HepG2 (cell line): ENCODE measurements around the gene UTS2R. TPM values are rescaled to one million over a fixed set of nuclear protein-coding genes. Genes with fewer than 3 reads are reported as not detected.
A peak's percentile ranks its signal among the peaks of the same experiment; 100 is the strongest.

ENCODE experiments used
- ATF5 ChIP-seq: sonication (generic); formaldehyde crosslinking; IDR thresholded peaks from 2 replicates; pipeline ENCODE4 v1.4.0; 2020; ENCODE audit warnings: mild to moderate bottlenecking, low read depth, missing genetic modification reagents
- CENPT ChIP-seq: sonication (generic); formaldehyde crosslinking; IDR thresholded peaks from 2 replicates; pipeline ENCODE4 v1.8.0; 2022; ENCODE audit warnings: low read depth, mild to moderate bottlenecking, moderate library complexity, missing genetic modification reagents
- EP300 ChIP-seq, 3 experiments: sonication (generic) in 1 of 3; formaldehyde crosslinking in 1 of 3; IDR thresholded peaks; 2 replicates each; pipeline versions ENCODE4 v1.5.1 to v1.6.1; 2011 to 2020; ENCODE audit warnings: low read depth in 2 of 3, low read length in 2 of 3, borderline replicate concordance in 1 of 3, improper control_type of control experiment in 1 of 3, mild to moderate bottlenecking in 1 of 3, missing genetic modification reagents in 1 of 3, moderate library complexity in 1 of 3
- FOXK2 ChIP-seq: fragments of 450-650 bp; IDR thresholded peaks from 2 replicates; pipeline ENCODE4 v1.6.1; 2016
- GATAD1 ChIP-seq: IDR thresholded peaks from 2 replicates; pipeline ENCODE4 v1.6.1; 2016; ENCODE audit warnings: missing genetic modification reagents, missing compliant biosample characterization
- KDM6A ChIP-seq: IDR thresholded peaks from 2 replicates; pipeline ENCODE4 v1.6.1; 2016; ENCODE audit warnings: low read depth
- POLR2A ChIP-seq, 2 experiments: IDR thresholded peaks; 2 replicates each; pipeline ENCODE4 v1.6.1; 2011; ENCODE audit warnings: low read depth in 2 of 2, low read length in 2 of 2, mild to moderate bottlenecking in 1 of 2, moderate library complexity in 1 of 2; ENCODE audit not compliant: insufficient read depth in 1 of 2
- PPARG ChIP-seq: conservative IDR thresholded peaks from 2 replicates; pipeline ENCODE4 v1.6.1; 2016; ENCODE audit warnings: missing biosample characterization, missing genetic modification reagents
- SIX1 ChIP-seq: sonication (generic); formaldehyde crosslinking; IDR thresholded peaks from 2 replicates; pipeline ENCODE4 v1.4.0; 2020; ENCODE audit warnings: missing genetic modification reagents, borderline replicate concordance
- TARDBP ChIP-seq: sonication (generic); formaldehyde crosslinking; IDR thresholded peaks from 2 replicates; pipeline ENCODE4 v1.8.0; 2022; ENCODE audit warnings: mild to moderate bottlenecking, missing genetic modification reagents
- TMF1 ChIP-seq: sonication (generic); formaldehyde crosslinking; IDR thresholded peaks from 2 replicates; pipeline ENCODE4 v1.8.1; 2022; ENCODE audit warnings: low read depth, missing genetic modification reagents
- ZMYM3 ChIP-seq: sonication (generic); formaldehyde crosslinking; IDR thresholded peaks from 2 replicates; pipeline ENCODE4 v1.5.1; 2020; ENCODE audit warnings: mild to moderate bottlenecking, missing genetic modification reagents
- ZNF24 ChIP-seq: fragments of 450-650 bp; IDR thresholded peaks from 2 replicates; pipeline ENCODE4 v1.6.1; 2017; ENCODE audit warnings: antibody characterized with exemption, mild to moderate bottlenecking
- ZNF704 ChIP-seq: sonication (generic); formaldehyde crosslinking; IDR thresholded peaks from 2 replicates; pipeline ENCODE4 v1.8.1; 2023; ENCODE audit warnings: mild to moderate bottlenecking, inconsistent platforms, moderate library complexity, missing genetic modification reagents, borderline replicate concordance
- ZNF740 ChIP-seq: sonication (generic); formaldehyde crosslinking; IDR thresholded peaks from 2 replicates; pipeline ENCODE4 v1.4.0; 2020; ENCODE audit warnings: missing genetic modification reagents
- ZNF800 ChIP-seq: sonication (generic); formaldehyde crosslinking; IDR thresholded peaks from 2 replicates; pipeline ENCODE4 v1.4.0; 2020; ENCODE audit warnings: missing genetic modification reagents
- ZSCAN25 ChIP-seq: sonication (generic); formaldehyde crosslinking; IDR thresholded peaks from 2 replicates; pipeline ENCODE4 v1.8.0; 2022; ENCODE audit warnings: mild to moderate bottlenecking, missing genetic modification reagents
- polyA plus RNA-seq, 8 experiments: library from polyadenylated mRNA; depleted of rRNA in 3 of 8; stranded (reverse) in 7 of 8; unstranded in 1 of 8; fragments of >200 nt; fragmentation: Illumina TruSeq in 4 of 8; extraction: Trizol in 4 of 8; gene quantifications; 2 replicates each; pipeline versions ENCODE4 v1.2.1 to v1.2.3, GENCODE V29; 2011 to 2016; ENCODE audit warnings: low read depth in 4 of 8, missing spikeins in 1 of 8, mixed read lengths in 1 of 8; ENCODE audit not compliant: insufficient read depth in 1 of 8
- total RNA-seq, 5 experiments: library from RNA; depleted of rRNA; stranded (reverse); fragments of >200 nt; fragmentation: Illumina TruSeq; extraction: Trizol; gene quantifications; 2 replicates each; pipeline ENCODE4 v1.2.3, GENCODE V29; 2016; ENCODE audit warnings: low read depth in 1 of 5
- TF ChIP-seq, protein P1 (sequence below): sonication (generic); formaldehyde crosslinking; IDR thresholded peaks from 2 replicates; pipeline ENCODE4 v1.5.1; 2020; ENCODE audit warnings: mild to moderate bottlenecking, missing genetic modification reagents, moderate library complexity
- TF ChIP-seq, protein P2 (sequence below): sonication (generic); formaldehyde crosslinking; IDR thresholded peaks from 2 replicates; pipeline ENCODE4 v1.4.0; 2020; ENCODE audit warnings: missing genetic modification reagents

Gene UTS2R
- total and polyA plus RNA-seq, 2 of the 13 experiments (the other 11 are each of a cell fraction or from before 2014, with no cell fraction given) = 0.13 to 0.15 TPM

DNA sequence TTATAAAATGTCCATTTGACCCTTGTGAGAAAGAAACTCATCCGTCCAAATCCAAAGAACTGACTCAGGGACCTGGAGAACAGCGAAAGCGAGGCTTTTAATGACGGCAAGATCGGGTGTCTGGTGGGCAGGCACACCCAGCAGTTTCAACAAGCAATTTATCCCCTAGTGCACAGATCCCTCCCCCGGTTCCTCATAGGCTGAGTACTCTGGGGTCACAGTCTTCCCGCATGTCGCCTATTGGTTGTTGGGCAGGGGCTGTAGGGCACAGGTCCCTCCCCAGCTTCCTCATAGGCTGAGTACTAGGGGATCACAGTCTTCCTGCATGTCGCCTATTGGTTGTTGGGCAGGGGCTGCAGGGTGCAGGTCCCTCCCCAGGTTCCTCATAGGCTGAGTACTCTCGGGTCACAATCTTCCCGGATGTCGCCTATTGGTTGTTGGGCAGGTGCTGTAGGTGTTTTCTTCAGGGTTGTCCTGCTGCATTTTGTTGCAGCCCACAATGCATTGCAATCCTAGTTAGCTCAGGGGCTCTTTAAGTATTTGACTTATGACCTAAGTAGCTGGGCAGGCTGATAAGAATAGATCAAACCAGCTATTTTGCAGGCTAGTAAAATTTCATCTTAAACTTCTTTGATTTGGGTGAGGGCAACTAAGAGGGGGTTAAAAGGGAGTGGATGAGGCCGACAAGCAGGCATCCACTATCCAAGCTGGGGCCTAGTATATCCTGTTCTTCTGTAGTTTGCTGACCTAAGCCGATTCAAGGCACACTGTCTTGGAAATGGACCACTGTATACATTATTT is 3.6 kb upstream of the UTS2R start (continued):
- TF ChIP-seq ZNF704 (CRISPR knock-in tag) = 0 out of 2 replicates have a peak, but pooled peaks have one; percentile 58
- no peak for TF ChIP-seq TMF1
- 0 out of 2 replicates have a peak, but pooled peaks have one; percentile 41 for TF ChIP-seq SIX1 (CRISPR knock-in tag)
- no peak for TF ChIP-seq ATF5 (CRISPR knock-in tag)
- TF ChIP-seq, protein P1, sequence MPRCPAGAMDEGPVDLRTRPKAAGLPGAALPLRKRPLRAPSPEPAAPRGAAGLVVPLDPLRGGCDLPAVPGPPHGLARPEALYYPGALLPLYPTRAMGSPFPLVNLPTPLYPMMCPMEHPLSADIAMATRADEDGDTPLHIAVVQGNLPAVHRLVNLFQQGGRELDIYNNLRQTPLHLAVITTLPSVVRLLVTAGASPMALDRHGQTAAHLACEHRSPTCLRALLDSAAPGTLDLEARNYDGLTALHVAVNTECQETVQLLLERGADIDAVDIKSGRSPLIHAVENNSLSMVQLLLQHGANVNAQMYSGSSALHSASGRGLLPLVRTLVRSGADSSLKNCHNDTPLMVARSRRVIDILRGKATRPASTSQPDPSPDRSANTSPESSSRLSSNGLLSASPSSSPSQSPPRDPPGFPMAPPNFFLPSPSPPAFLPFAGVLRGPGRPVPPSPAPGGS (CRISPR knock-in tag) = no peak
- no peak; the same call in 1 of the 2 replicates for TF ChIP-seq TARDBP
- TF ChIP-seq POLR2A (IDR thresholded peaks at IDR 0.05; ENCODE audit: insufficient read depth in 1 of 2, low read depth in 2 of 2, low read length in 2 of 2) = peak; percentile 81 to 94
- no peak for TF ChIP-seq ZNF740
- TF ChIP-seq EP300 (IDR thresholded peaks at IDR 0.05; ENCODE audit: low read depth in 2 of 2, low read length in 2 of 2) = 0 out of 4 replicates have a peak, but pooled peaks of 1 of the 2 experiments have one; percentile 30
- no peak for TF ChIP-seq EP300 (CRISPR knock-in tag; IDR thresholded peaks at IDR 0.05; ENCODE audit: borderline replicate concordance)
- 0 out of 2 replicates have a peak, but pooled peaks have one; percentile 30 for TF ChIP-seq PPARG (CRISPR knock-in tag)
- no peak for TF ChIP-seq ZMYM3 (CRISPR knock-in tag)
- TF ChIP-seq KDM6A (CRISPR knock-in tag) = peak; percentile 6; the same call in 1 of the 2 replicates
- peak; percentile 53; the same call in 1 of the 2 replicates for TF ChIP-seq GATAD1
- TF ChIP-seq FOXK2 = peak; percentile 27; the same call in 1 of the 2 replicates
- 0 out of 2 replicates have a peak, but pooled peaks have one; percentile 36 for TF ChIP-seq ZNF800 (CRISPR knock-in tag)
- no peak for TF ChIP-seq CENPT (CRISPR knock-in tag)
- no peak for TF ChIP-seq ZNF24
- 0 out of 2 replicates have a peak, but pooled peaks have one; percentile 20 for TF ChIP-seq ZSCAN25 (CRISPR knock-in tag)
- TF ChIP-seq, protein P2, sequence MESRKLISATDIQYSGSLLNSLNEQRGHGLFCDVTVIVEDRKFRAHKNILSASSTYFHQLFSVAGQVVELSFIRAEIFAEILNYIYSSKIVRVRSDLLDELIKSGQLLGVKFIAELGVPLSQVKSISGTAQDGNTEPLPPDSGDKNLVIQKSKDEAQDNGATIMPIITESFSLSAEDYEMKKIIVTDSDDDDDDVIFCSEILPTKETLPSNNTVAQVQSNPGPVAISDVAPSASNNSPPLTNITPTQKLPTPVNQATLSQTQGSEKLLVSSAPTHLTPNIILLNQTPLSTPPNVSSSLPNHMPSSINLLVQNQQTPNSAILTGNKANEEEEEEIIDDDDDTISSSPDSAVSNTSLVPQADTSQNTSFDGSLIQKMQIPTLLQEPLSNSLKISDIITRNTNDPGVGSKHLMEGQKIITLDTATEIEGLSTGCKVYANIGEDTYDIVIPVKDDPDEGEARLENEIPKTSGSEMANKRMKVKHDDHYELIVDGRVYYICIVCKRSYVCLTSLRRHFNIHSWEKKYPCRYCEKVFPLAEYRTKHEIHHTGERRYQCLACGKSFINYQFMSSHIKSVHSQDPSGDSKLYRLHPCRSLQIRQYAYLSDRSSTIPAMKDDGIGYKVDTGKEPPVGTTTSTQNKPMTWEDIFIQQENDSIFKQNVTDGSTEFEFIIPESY (CRISPR knock-in tag) = no peak
